Stimulated activated CD4-positive, alpha-beta T cell treated with anti-CD3 and anti-CD28 coated beads, Interleukin-15, amount 100 ng/mL, for 24 hours (primary cell): Measurements from ENCODE around the gene CTRL.
"Not testable (repeated sequence)": the region's sequence is repeated elsewhere in the genome, so short reads cannot be mapped to it uniquely, and the experiment has no call there.

Experiments used
- DNase-seq: peaks from one replicate; pipeline ENCODE4 v3.0.0-alpha.2; 2020

The CTRL gene

GRCh38 chr16:67940446-67941089 is 8.9 kb upstream of the CTRL start:
- DNase-seq: no peak

DNA sequence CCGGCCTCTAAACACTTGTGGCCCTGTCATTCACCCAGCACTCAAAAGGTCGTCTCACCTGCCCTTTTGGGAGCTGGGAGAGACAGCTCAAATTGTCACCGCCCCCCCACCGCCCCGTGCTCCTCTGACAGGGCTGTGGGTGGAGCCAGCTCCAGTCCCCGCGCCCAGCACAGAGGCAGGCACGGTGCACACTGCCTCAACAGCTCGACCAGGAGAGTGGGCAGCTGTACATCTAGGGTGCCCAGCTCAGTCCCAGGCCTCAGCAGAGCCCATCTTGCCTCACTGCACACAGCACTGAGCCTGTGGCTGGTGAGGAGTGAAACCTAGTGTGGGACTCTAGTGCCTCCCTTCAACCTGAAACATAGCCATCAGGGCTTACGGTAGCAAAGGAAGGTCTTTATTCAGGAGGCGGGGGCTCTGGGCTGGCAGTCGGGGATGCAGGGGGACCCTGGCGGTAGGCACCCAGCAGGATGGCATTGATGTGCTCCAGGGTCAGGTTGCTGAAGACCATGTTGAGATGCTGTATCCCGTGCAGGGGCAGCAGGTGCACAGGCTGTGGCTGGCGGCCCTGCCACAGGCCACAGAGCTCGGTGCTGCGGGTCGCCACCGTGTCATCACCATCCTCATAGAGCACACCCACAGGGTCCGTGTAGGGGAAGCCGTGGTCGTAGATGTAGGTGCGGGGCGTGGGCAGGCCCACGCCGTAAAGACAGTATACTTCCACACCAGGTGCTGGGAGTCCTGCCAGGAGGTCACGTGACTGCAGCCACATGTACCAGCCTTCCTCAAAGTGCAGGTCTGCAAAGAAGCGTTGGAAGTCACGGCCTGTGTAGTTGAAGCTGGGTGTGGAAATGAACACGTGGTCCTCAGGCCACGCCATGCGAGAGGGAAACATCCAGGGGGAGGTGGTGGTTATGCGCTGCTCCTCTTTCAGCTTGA is 8.1 kb upstream of the CTRL start:
- peak; percentile 77 for DNase-seq

GRCh38 chr16:67937713-67938112 is 6.1 kb upstream of the CTRL start:
- not testable (repeated sequence) for DNase-seq

DNA sequence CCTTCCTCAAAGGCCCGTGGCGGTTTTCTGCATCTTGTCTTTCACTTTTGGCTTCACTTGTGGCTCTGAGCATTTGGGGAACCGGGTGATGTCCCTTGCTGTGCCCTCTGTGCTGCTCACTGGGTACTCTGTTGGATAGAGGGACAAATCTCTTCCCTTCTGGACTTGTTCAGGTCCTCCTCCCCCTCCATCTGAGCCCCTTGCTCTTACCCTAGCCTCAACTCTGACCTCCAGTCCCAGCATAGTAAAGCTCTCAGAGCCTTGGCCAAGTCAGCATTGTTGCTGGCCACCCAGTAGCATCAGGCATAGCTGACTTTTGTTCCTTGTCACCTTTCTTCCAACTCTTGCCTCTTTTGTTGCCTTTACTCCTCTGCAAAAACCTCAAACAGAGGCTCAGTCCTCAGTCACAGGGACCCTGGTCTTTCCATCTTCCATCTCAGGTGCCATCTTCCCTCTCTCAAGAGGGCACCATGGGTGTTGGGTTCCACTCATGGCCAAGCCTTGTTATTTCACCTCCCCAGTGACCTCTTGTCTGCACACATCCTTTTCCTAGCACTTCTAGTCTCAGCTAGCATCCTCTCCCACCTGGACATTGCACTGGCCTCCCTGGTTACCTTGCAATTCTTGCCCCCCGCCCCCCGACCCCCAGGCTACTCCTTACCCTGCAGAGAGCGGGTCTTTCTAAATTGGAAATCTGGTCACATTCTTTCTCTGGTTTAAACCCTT is 5.4 kb upstream of the CTRL start:
- peak; percentile 83 for DNase-seq

GRCh38 chr16:67936124-67936879 is 4.6 kb upstream of the CTRL start, which contains the start of gene PSMB10:
TSS of gene PSMB10 (minus strand) at chr16:67936850. CDS start at chr16:67936749, 101 bp downstream.
- DNase-seq: peak; percentile 71

- peak; percentile 99 for DNase-seq
These were observed 3.9 kb upstream of the CTRL start for GRCh38 chr16:67935402-67936123.

- no peak for DNase-seq
These were observed 3.4 kb upstream of the CTRL start for GRCh38 chr16:67935101-67935401.

GRCh38 chr16:67934306-67935100 is 2.8 kb upstream of the CTRL start:
- DNase-seq: no peak

DNA sequence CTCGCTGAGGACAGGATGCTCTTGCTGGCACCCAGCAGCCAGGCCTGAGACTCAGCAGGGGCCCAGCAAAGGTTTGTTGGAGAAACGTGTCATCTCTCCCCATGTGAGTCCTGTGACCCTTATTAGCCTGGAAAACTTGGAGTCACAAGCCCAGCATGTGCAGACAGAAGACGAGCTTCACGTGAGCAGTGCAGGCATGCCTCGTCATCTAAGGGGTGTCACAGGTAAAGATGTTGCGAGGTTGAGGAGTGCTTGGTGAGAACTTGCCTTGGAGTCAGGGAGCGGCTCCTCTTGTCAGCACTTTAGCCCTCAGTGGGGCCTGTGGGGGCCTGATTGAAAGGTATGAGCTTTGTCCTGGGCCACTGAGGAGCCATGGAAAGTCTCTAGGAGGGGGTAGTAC is 2.1 kb upstream of the CTRL start:
- no peak for DNase-seq

- no peak for DNase-seq
These were observed 789 bp upstream of the CTRL start for GRCh38 chr16:67932462-67932840.

DNA sequence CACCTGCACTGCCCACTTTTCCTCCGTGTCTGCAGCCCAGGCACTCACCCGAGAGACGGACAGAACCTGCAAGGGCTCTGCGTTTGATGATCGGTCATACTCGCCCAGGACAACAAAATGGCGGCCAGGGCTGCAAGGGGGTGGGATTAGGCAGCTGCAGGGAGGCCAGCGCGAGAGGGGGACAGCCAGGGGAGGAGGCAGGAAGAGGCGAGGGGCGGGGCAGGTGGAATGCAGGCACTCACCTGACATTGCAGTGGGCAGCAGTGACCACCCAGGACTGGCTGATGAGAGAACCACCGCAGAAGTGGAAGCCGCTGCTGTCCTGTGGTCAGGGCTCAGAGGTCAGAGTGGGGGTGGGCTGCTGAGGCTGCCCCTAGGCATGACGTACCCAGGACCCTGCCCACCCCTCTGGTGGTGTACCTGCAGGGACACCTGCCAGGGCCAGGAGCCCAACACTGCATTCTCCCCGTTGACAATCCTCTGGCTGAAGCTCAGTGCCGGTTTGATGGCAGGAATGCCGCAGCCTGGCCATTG is 917 bp downstream of the CTRL start:
- DNase-seq: no peak

- DNase-seq: no peak
These were observed 1.5 kb downstream of the CTRL start for GRCh38 chr16:67930191-67930590.

DNA sequence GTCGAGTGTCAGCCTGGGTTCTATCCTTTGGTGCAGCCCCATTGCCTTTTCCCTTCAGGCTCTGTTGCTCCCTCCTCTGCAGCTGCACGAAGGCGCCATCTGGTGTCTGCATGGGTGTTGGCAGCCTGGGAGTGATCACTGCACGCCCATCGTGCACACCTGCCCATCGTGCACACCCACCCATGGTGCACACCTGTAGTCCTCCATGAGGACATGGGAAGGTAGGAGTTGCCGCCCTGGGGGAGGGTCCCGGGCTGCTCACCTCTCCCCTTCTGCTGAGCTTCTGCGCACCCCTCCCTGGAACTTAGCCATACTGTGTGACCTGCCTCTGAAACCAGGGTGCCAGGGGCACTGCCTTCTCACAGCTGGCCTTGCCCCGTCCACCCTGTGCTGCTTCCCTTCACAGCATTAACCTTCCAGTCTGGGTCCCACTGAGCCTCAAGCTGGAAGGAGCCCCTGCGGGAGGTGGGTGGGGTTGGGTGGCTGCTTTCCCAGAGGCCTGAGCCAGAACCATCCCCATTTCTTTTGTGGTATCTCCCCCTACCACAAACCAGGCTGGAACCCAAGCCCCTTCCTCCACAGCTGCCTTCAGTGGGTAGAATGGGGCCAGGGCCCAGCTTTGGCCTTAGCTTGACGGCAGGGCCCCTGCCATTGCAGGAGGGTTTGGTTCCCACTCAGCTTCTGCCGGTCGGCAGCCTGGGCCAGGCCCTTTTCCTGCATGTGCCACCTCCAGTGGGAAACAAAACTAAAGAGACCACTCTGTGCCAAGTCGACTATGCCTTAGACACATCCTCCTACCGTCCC is 2.9 kb downstream of the CTRL start:
- DNase-seq: peak; percentile 85

- DNase-seq: no peak
These were observed 3.5 kb downstream of the CTRL start for GRCh38 chr16:67928147-67928546.

DNA sequence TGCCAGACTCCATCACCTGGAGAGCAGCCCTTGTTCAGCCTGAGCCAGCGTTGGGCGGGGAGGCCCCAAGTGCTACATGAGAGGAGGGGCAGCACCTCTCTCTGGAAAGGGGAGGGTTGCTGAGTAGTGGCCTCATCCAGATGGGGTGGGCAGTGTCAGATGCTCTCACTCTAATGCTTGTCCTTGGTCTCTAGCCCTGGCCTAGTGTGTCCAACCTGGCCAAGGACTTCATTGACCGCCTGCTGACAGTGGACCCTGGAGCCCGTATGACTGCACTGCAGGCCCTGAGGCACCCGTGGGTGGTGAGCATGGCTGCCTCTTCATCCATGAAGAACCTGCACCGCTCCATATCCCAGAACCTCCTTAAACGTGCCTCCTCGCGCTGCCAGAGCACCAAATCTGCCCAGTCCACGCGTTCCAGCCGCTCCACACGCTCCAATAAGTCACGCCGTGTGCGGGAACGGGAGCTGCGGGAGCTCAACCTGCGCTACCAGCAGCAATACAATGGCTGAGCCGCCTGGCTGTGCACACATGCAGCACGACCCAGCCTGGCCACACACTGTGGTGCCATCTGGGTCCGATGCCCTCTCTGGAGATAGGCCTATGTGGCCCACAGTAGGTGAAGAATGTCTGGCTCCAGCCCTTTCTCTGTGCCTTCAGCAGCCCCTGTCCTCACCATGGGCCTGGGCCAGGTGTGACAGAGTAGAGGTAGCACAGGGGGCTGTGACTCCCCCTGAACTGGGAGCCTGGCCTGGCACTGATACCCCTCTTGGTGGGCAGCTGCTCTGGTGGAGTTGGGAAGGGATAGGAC is 4.3 kb downstream of the CTRL start:
- no peak for DNase-seq

DNA sequence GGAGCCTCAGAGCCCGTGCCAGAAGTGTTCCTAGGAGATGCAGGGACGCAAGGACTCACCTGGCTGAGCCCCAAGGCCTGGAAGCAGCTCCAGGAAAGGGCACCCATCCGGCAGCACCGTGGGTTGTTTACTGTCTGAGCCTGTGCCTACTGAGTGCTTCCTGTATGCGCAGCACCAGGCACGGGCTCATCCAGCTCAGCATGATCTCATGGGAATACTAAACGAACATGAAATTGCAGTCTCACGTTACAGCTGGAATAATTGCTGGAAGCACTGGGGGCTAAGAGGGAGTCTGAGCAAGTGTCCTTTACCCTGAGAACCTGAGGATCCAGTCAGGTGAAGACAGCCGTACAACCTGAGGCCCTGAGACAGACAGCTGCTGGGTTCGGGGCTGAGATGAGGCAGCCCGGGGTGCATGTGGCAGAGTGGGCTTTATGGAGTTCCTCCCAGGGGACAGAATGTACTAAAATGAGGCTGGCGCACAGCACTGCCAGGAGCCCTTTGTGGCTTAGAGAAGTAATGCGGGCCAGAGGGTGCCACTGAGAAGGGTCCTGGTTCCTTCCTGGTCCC is 5.4 kb downstream of the CTRL start:
- DNase-seq: no peak

DNA sequence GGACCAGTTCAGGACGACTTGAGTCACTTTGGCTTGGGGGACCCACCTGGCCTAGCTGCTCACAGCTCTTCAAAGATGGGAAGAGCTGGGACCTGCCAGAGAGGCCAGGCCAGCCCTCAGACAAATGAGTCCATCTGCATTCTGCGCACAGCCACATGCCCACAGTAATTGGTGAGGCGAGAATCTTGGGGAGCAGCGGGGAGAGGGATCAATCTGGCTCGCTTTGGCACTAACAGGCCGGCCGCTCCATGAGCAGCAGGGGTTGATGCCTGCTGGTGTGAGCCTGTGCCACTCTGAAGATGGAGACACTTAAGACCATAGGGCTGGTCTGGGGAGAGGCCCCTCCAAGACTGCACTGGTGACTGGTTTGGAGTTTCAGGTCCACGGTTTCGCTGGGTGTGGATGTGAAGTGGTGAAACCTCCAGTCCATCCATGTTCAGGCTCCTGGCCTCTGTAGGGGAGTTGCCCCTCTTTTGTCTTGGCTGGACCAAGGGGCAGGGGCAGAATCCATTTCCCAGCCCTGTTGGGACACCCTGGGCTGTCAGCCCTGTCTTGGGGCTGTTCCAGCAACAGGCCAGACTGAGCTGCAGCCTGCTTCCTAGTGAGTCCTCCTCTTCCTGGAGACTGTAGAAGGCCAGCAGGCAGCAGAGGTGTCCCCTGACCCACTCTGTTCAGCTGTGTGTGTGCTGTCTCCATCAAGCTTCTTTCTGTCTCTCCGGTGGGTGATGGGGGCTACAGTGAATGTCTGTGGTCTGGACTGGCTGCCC is 7.3 kb downstream of the CTRL start:
- DNase-seq: no peak
